OCI-LY1 (cell line): ENCODE results near the gene RNU1-1.
"Not testable (repeated sequence)": the region's sequence is repeated elsewhere in the genome, so short reads cannot be mapped to it uniquely, and the experiment has no call there.

Source experiments
- H2AFZ ChIP-seq: fragments of 200-600 bp; sonication (generic), shearing (Covaris generic); 2 replicates; pipeline ENCODE4 v1.6.0; 2014; ENCODE audit warnings: antibody characterized with exemption, mild to moderate bottlenecking, low read length
- H3F3A ChIP-seq: fragments of 200-600 bp; sonication (generic), shearing (Covaris generic); 2 replicates; pipeline ENCODE4 v1.6.0; 2014; ENCODE audit warnings: mild to moderate bottlenecking, antibody characterized with exemption, low read length, moderate library complexity; ENCODE audit not compliant: insufficient read depth
- H3K27ac ChIP-seq: fragments of 200-600 bp; sonication (generic); 2 replicates; pipeline ENCODE4 v1.5.1; 2014; ENCODE audit warnings: low read length, mixed run types, mild to moderate bottlenecking, low read depth; ENCODE audit not compliant: poor library complexity, severe bottlenecking
- H3K27me3 ChIP-seq: fragments of 200-600 bp; sonication (generic); 2 replicates; pipeline ENCODE4 v1.6.0; 2014; ENCODE audit warnings: antibody characterized with exemption, mild to moderate bottlenecking, low read length, moderate library complexity; ENCODE audit not compliant: insufficient read depth
- H3K36me3 ChIP-seq: fragments of 200-600 bp; sonication (generic); 2 replicates; pipeline ENCODE4 v1.6.1; 2014; ENCODE audit warnings: mild to moderate bottlenecking, antibody characterized with exemption, low read length, moderate library complexity, mixed read lengths; ENCODE audit not compliant: insufficient read depth
- H3K4me1 ChIP-seq: fragments of 200-600 bp; sonication (generic); 2 replicates; pipeline ENCODE4 v1.5.1; 2014; ENCODE audit warnings: mild to moderate bottlenecking, low read length, moderate library complexity; ENCODE audit not compliant: insufficient read depth, severe bottlenecking
- H3K4me2 ChIP-seq: fragments of 200-600 bp; sonication (generic), shearing (Covaris generic); 2 replicates; pipeline ENCODE4 v1.6.1; 2014; ENCODE audit warnings: low read length
- H3K4me3 ChIP-seq: fragments of 200-600 bp; sonication (generic); 2 replicates; pipeline ENCODE4 v1.5.1; 2014; ENCODE audit warnings: low read length, low read depth, mild to moderate bottlenecking, mixed read lengths; ENCODE audit not compliant: poor library complexity, severe bottlenecking
- H3K79me2 ChIP-seq: fragments of 200-600 bp; shearing (Covaris generic); 2 replicates; pipeline ENCODE4 v1.6.1; 2016; ENCODE audit warnings: mixed run types, low read length, mixed read lengths; ENCODE audit not compliant: insufficient read depth
- H3K9ac ChIP-seq: fragments of 200-600 bp; sonication (generic), shearing (Covaris generic); 2 replicates; pipeline ENCODE4 v1.6.1; 2014; ENCODE audit warnings: mild to moderate bottlenecking, low read length, mixed read lengths
- H3K9me2 ChIP-seq: fragments of 200-600 bp; sonication (generic), shearing (Covaris generic); 2 replicates; pipeline ENCODE4 v1.6.1; 2014; ENCODE audit warnings: low read depth, mild to moderate bottlenecking, low read length, mixed read lengths
- H3K9me3 ChIP-seq: fragments of 200-600 bp; shearing (Covaris generic); 2 replicates; pipeline ENCODE4 v1.6.1; 2014; ENCODE audit warnings: low read length, mixed read lengths
- H4K20me1 ChIP-seq: fragments of 200-600 bp; sonication (generic), shearing (Covaris generic); 2 replicates; pipeline ENCODE4 v1.6.0; 2016; ENCODE audit warnings: mild to moderate bottlenecking, low read length; ENCODE audit not compliant: insufficient read depth
- EZH2 ChIP-seq: fragments of 200-600 bp; sonication (generic), shearing (Covaris generic); IDR thresholded peaks from 2 replicates; pipeline ENCODE4 v1.8.0; 2017; ENCODE audit warnings: borderline replicate concordance, mixed run types, mild to moderate bottlenecking, antibody characterized with exemption, low read length, moderate library complexity, mixed read lengths
- TF ChIP-seq, protein P1 (sequence below): fragments of 200-600 bp; sonication (generic), shearing (Covaris generic); IDR thresholded peaks from 2 replicates; pipeline ENCODE4 v1.5.1; 2017; ENCODE audit warnings: mild to moderate bottlenecking, antibody characterized with exemption, low read length, moderate library complexity, mixed read lengths

Gene RNU1-1

GRCh38 chr1:16484501-16484835 is 29.6 kb downstream of the RNU1-1 start:
- no peak overlapping the region for H3K9ac ChIP-seq
- H3K9me3 ChIP-seq = no peaks in the 10 kb centered on the region
- H3K27ac ChIP-seq = no peak overlapping the region
- no peaks in the 10 kb centered on the region for H3K79me2 ChIP-seq
- H3K4me1 ChIP-seq = no peaks in the 10 kb centered on the region
- H3K4me3 ChIP-seq = no peak overlapping the region
- no peaks in the 10 kb centered on the region for H3K27me3 ChIP-seq
- H3F3A ChIP-seq = no peaks in the 10 kb centered on the region
- no peaks in the 10 kb centered on the region for H3K9me2 ChIP-seq
- H2AFZ ChIP-seq = no peak overlapping the region
- no peaks in the 10 kb centered on the region for H4K20me1 ChIP-seq
- no peaks in the 10 kb centered on the region for H3K36me3 ChIP-seq
- H3K4me2 ChIP-seq = no peak overlapping the region
- TF ChIP-seq EZH2 = no peak
- TF ChIP-seq, protein P1, sequence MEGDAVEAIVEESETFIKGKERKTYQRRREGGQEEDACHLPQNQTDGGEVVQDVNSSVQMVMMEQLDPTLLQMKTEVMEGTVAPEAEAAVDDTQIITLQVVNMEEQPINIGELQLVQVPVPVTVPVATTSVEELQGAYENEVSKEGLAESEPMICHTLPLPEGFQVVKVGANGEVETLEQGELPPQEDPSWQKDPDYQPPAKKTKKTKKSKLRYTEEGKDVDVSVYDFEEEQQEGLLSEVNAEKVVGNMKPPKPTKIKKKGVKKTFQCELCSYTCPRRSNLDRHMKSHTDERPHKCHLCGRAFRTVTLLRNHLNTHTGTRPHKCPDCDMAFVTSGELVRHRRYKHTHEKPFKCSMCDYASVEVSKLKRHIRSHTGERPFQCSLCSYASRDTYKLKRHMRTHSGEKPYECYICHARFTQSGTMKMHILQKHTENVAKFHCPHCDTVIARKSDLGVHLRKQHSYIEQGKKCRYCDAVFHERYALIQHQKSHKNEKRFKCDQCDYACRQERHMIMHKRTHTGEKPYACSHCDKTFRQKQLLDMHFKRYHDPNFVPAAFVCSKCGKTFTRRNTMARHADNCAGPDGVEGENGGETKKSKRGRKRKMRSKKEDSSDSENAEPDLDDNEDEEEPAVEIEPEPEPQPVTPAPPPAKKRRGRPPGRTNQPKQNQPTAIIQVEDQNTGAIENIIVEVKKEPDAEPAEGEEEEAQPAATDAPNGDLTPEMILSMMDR = no peak

DNA sequence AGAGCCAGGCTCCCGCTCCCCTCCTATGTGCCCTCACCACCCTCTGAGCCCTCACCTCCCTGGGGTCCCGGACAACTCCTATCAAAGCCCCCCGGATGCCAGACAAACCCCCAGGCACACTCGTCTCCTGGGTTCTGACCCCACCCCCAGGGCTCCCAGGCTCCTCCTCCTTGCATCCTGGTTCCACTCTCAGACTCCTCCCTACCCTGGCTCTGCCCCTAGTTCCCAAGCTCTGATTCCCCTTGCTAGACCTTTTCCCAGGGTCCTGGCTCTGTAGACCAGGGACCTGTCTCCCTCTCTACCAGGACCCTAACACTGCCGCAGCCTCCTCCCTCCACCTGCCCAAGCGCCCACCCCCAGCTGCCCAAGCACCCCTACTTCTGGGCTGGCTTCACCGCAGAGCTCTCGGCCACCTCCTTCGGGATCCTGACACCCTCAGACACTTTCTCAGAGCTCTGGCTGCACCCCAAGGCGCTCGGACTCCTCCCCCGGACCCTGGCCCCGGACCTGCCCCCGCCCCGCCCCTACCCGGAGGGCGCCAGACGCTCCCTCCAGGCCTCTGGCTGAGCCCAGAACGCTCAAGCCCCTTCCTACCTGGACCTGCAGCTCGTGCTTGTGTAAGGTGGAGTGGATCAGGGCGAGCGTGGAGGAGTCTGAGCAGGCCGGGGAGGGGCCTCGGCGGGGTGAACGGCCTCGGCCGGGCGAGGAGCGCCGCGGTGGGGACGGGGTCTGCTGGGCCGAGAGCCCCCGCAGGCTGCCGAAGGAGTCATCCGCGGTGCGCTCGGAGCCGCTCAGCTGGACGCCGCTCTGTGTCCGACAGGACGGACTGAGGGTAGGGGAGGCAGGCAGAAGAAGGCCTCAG is 30.2 kb downstream of the RNU1-1 start:
- not testable (repeated sequence) for H3K27me3 ChIP-seq, H3K4me2 ChIP-seq, H2AFZ ChIP-seq, H3K9me3 ChIP-seq, H3K9ac ChIP-seq, H4K20me1 ChIP-seq, H3K36me3 ChIP-seq, H3K4me1 ChIP-seq, H3K27ac ChIP-seq, H3K4me3 ChIP-seq, H3F3A ChIP-seq, H3K79me2 ChIP-seq, H3K9me2 ChIP-seq

- H3K27ac ChIP-seq, H3F3A ChIP-seq, H3K9me3 ChIP-seq, H3K9me2 ChIP-seq, H4K20me1 ChIP-seq, H3K36me3 ChIP-seq, H3K4me2 ChIP-seq, H3K9ac ChIP-seq, H3K79me2 ChIP-seq, H3K27me3 ChIP-seq, H3K4me3 ChIP-seq, H3K4me1 ChIP-seq, H2AFZ ChIP-seq: not testable (repeated sequence)
Observed at GRCh38 chr1:16483146-16483545, 30.9 kb downstream of the RNU1-1 start.

GRCh38 chr1:16478091-16478490 is 36.0 kb downstream of the RNU1-1 start:
- no peak overlapping the region for H3K4me2 ChIP-seq
- H3K27ac ChIP-seq = no peak overlapping the region
- H3K79me2 ChIP-seq = no peaks in the 10 kb centered on the region
- no peaks in the 10 kb centered on the region for H3K9me2 ChIP-seq
- H3K4me1 ChIP-seq = no peaks in the 10 kb centered on the region
- TF ChIP-seq EZH2 = no peak
- TF ChIP-seq, protein P1 = no peak
- H3K9ac ChIP-seq = no peak overlapping the region
- H3F3A ChIP-seq = no peaks in the 10 kb centered on the region
- H2AFZ ChIP-seq = no peak overlapping the region
- H3K4me3 ChIP-seq = no peak overlapping the region
- no peaks in the 10 kb centered on the region for H4K20me1 ChIP-seq
- no peaks in the 10 kb centered on the region for H3K27me3 ChIP-seq
- no peaks in the 10 kb centered on the region for H3K9me3 ChIP-seq
- H3K36me3 ChIP-seq = no peaks in the 10 kb centered on the region

- H3K9ac ChIP-seq, H4K20me1 ChIP-seq, H3F3A ChIP-seq, H2AFZ ChIP-seq, H3K27ac ChIP-seq, H3K4me2 ChIP-seq, H3K27me3 ChIP-seq, H3K79me2 ChIP-seq, H3K36me3 ChIP-seq, H3K4me3 ChIP-seq, H3K4me1 ChIP-seq, H3K9me2 ChIP-seq, H3K9me3 ChIP-seq: not testable (repeated sequence)
Observed at GRCh38 chr1:16475771-16476770, 38.0 kb downstream of the RNU1-1 start.
